ENCODE data around the gene PDE1A. TPM values are rescaled to one million over a fixed set of nuclear protein-coding genes. Genes with fewer than 3 reads are reported as not detected.
A peak's percentile ranks its signal among the peaks of the same experiment; 100 is the strongest.

Gene PDE1A
- total RNA-seq (4.7 TPM in 2 replicates), polyA plus RNA-seq (1.0 and 1.7 TPM in 2 replicates)

DNA sequence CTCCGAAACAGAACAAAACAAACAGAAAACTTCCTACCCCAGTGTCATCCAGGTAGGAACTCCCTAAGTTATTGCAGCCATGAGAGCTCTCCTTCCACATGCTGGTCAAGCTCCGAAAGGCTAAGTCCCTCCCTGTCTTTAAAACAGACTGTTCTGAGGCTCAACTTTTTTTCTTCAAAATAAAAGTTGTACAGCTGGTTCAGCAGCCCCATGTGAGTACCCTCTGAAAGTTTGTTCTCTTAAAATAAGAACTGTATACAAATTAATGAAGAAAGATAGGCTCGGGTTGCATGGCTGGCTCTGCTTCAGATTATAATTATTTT is at the start of gene PDE1A:
Gene PDE1A (minus strand): TSS at position 119 of the 323 bp plus-strand sequence.
- DNase-seq (ENCODE audit: low spot score) = no peak
- H3K27me3 ChIP-seq = no peaks in the 10 kb centered on the region
- no peaks in the 10 kb centered on the region for H3K36me3 ChIP-seq (replicated peaks; ENCODE audit: insufficient read depth, low read depth)
- H2AFZ ChIP-seq = no peak within 1 kb of the TSS
- no peaks in the 10 kb centered on the region for H3K9me2 ChIP-seq (replicated peaks; ENCODE audit: insufficient read depth)
- H3K4me3 ChIP-seq = no peak within 1 kb of the TSS
- TF ChIP-seq EZH2 (IDR thresholded peaks at IDR 0.05; ENCODE audit: borderline replicate concordance) (no peak), EZH2phosphoT487 (IDR thresholded peaks at IDR 0.05; ENCODE audit: low read depth, severe bottlenecking, unreplicated experiment) (no peak)
- TF ChIP-seq, protein P1, sequence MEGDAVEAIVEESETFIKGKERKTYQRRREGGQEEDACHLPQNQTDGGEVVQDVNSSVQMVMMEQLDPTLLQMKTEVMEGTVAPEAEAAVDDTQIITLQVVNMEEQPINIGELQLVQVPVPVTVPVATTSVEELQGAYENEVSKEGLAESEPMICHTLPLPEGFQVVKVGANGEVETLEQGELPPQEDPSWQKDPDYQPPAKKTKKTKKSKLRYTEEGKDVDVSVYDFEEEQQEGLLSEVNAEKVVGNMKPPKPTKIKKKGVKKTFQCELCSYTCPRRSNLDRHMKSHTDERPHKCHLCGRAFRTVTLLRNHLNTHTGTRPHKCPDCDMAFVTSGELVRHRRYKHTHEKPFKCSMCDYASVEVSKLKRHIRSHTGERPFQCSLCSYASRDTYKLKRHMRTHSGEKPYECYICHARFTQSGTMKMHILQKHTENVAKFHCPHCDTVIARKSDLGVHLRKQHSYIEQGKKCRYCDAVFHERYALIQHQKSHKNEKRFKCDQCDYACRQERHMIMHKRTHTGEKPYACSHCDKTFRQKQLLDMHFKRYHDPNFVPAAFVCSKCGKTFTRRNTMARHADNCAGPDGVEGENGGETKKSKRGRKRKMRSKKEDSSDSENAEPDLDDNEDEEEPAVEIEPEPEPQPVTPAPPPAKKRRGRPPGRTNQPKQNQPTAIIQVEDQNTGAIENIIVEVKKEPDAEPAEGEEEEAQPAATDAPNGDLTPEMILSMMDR (IDR thresholded peaks at IDR 0.05; ENCODE audit: poor library complexity) = no peak
- no peaks in the 10 kb centered on the region for H3K79me2 ChIP-seq
- no peaks in the 10 kb centered on the region for H4K20me1 ChIP-seq (ENCODE audit: insufficient read depth, poor library complexity, severe bottlenecking)
- WGBS (ENCODE audit: low lambda C conversion rate, missing lambda C conversion rate) = 48% methylated on average over 3 of the region's 3 CpGs
- peaks cover 9% of the 10 kb centered on the region for H3K4me1 ChIP-seq (ENCODE audit: insufficient read depth)
- no peak within 1 kb of the TSS for H3K27ac ChIP-seq
- no peaks in the 10 kb centered on the region for H3K9me3 ChIP-seq (ENCODE audit: low read depth)
- peak within 1 kb of the TSS; percentile 63 for H3K4me2 ChIP-seq

DNA sequence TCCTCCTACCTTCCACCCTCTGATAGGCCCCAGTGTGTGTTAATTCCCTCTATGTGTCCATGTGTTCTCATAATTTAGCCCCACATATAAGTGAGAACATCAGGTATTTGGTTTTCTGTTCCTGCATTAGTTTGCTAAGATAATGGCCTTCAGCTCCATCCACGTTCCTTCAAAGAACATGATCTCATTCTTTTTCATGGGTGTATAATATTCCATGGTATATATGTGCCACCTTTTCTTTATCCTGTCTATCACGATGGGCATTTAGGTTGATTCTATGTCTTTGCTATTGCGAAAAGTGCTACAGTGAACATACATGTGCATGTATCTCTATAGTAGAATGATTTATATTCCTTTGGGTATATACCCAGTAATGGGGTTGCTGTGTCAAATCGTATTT is 46.8 kb upstream of the PDE1A start:
- no peaks in the 10 kb centered on the region for H3K9me2 ChIP-seq (replicated peaks; ENCODE audit: insufficient read depth)
- TF ChIP-seq, protein P1 (IDR thresholded peaks at IDR 0.05; ENCODE audit: poor library complexity) = no peak
- TF ChIP-seq EZH2phosphoT487 (IDR thresholded peaks at IDR 0.05; ENCODE audit: low read depth, severe bottlenecking, unreplicated experiment) (no peak), EZH2 (IDR thresholded peaks at IDR 0.05; ENCODE audit: borderline replicate concordance) (no peak)
- 94% methylated on average over 4 of the region's 4 CpGs for WGBS (ENCODE audit: low lambda C conversion rate, missing lambda C conversion rate)
- no peaks in the 10 kb centered on the region for H3K36me3 ChIP-seq (replicated peaks; ENCODE audit: insufficient read depth, low read depth)
- H3K79me2 ChIP-seq = no peaks in the 10 kb centered on the region
- H2AFZ ChIP-seq = no peak overlapping the region
- H3K27me3 ChIP-seq = no peaks in the 10 kb centered on the region
- DNase-seq (ENCODE audit: low spot score) = no peak
- no peak overlapping the region for H3K4me2 ChIP-seq
- no peak overlapping the region for H3K27ac ChIP-seq
- no peaks in the 10 kb centered on the region for H3K4me1 ChIP-seq (ENCODE audit: insufficient read depth)
- no peaks in the 10 kb centered on the region for H4K20me1 ChIP-seq (ENCODE audit: insufficient read depth, poor library complexity, severe bottlenecking)
- H3K4me3 ChIP-seq = no peak overlapping the region
- no peaks in the 10 kb centered on the region for H3K9me3 ChIP-seq (ENCODE audit: low read depth)

DNA sequence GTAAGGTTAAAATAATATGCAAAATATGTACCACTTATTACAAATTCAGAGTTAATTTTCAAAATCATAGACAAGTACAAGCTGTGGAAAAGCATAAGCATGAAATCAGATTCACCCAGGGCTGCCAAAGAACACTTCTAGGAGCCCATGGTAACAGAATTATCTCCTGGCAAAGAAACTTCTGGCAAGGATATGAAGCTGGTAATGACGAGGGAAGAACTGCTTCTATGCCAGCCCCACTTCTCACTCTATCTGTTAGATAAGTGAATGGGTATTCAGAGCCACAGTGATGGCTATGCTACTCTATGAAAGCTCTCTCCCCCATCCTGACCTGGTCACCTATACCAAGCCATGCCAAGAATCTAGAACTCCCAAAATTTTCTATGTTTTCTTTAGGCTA is 36.9 kb upstream of the PDE1A start:
- H3K9me2 ChIP-seq (replicated peaks; ENCODE audit: insufficient read depth) = no peaks in the 10 kb centered on the region
- H3K4me3 ChIP-seq = no peak overlapping the region
- no peaks in the 10 kb centered on the region for H3K79me2 ChIP-seq
- H3K27me3 ChIP-seq = no peaks in the 10 kb centered on the region
- 83% methylated on average over 1 of the region's 1 CpG for WGBS (ENCODE audit: low lambda C conversion rate, missing lambda C conversion rate)
- H3K27ac ChIP-seq = no peak overlapping the region
- TF ChIP-seq, protein P1 (IDR thresholded peaks at IDR 0.05; ENCODE audit: poor library complexity) = no peak
- no peak for TF ChIP-seq EZH2phosphoT487 (IDR thresholded peaks at IDR 0.05; ENCODE audit: low read depth, severe bottlenecking, unreplicated experiment)
- TF ChIP-seq EZH2 (IDR thresholded peaks at IDR 0.05; ENCODE audit: borderline replicate concordance) = no peak
- no peak for DNase-seq (ENCODE audit: low spot score)
- no peak overlapping the region for H3K4me2 ChIP-seq
- H2AFZ ChIP-seq = no peak overlapping the region
- H3K4me1 ChIP-seq (ENCODE audit: insufficient read depth) = no peaks in the 10 kb centered on the region
- no peaks in the 10 kb centered on the region for H3K9me3 ChIP-seq (ENCODE audit: low read depth)
- no peaks in the 10 kb centered on the region for H3K36me3 ChIP-seq (replicated peaks; ENCODE audit: insufficient read depth, low read depth)
- no peaks in the 10 kb centered on the region for H4K20me1 ChIP-seq (ENCODE audit: insufficient read depth, poor library complexity, severe bottlenecking)

DNA sequence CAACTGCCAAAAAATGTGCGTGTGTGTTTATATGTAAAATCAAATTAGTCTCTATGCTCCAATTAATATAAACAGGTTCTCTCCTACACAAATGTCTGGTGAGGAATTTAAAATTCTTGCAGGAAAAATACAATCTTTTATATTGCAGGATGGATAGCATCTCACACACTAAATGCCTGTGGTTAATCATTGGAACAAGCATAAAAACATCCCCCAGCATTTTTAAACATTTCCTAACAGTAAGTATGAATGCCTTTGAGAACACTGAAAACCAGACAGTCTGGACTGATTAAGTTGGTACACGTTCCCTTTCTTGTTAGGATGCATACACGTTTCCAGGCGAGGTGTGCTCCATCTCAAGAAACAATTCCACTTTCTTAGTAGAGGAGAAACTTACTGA is 29.9 kb upstream of the PDE1A start:
- DNase-seq (ENCODE audit: low spot score) = no peak
- Histone ChIP-seq H3K36me3 (replicated peaks; ENCODE audit: insufficient read depth, low read depth) (no peaks in the 10 kb centered on the region), H3K27me3 (no peaks in the 10 kb centered on the region), H4K20me1 (ENCODE audit: insufficient read depth, poor library complexity, severe bottlenecking) (no peaks in the 10 kb centered on the region), H3K9me2 (replicated peaks; ENCODE audit: insufficient read depth) (no peaks in the 10 kb centered on the region), H3K4me2 (no peak overlapping the region), H3K4me3 (no peak overlapping the region), H3K27ac (no peak overlapping the region), H3K4me1 (ENCODE audit: insufficient read depth) (no peaks in the 10 kb centered on the region), H2AFZ (no peak overlapping the region), H3K9me3 (ENCODE audit: low read depth) (no peaks in the 10 kb centered on the region), H3K79me2 (no peaks in the 10 kb centered on the region)
- TF ChIP-seq, protein P1 (IDR thresholded peaks at IDR 0.05; ENCODE audit: poor library complexity) = no peak
- TF ChIP-seq EZH2phosphoT487 (IDR thresholded peaks at IDR 0.05; ENCODE audit: low read depth, severe bottlenecking, unreplicated experiment) (no peak), EZH2 (IDR thresholded peaks at IDR 0.05; ENCODE audit: borderline replicate concordance) (no peak)
- WGBS (ENCODE audit: low lambda C conversion rate, missing lambda C conversion rate) = 77% methylated on average over 4 of the region's 4 CpGs
